K562 (cell line): ENCODE data around the gene TMEM88. TPM values are rescaled to one million over a fixed set of nuclear protein-coding genes. Genes with fewer than 3 reads are reported as not detected.
A peak's percentile ranks its signal among the peaks of the same experiment; 100 is the strongest.

ENCODE experiments used
- CBFA2T2 ChIP-seq: fragments of 450-650 bp; conservative IDR thresholded peaks from 2 replicates; pipeline ENCODE4 v1.6.1; 2017; ENCODE audit warnings: mild to moderate bottlenecking
- CBX3 ChIP-seq, 2 experiments: IDR thresholded peaks; 1 replicate in 1 of 2; 2 replicates in 1 of 2; pipeline ENCODE4 v1.6.1; 2012; ENCODE audit warnings: inconsistent platforms in 2 of 2, low read length in 2 of 2, borderline replicate concordance in 1 of 2, control low read depth in 1 of 2
- EZH2 ChIP-seq: IDR thresholded peaks from 2 replicates; pipeline ENCODE4 v1.6.1; 2012; ENCODE audit warnings: low read depth, mild to moderate bottlenecking, inconsistent platforms, low read length, borderline replicate concordance
- GTF2E2 ChIP-seq: fragments of 200-800 bp; sonication (Bioruptor generic); IDR thresholded peaks from 2 replicates; pipeline ENCODE4 v1.6.1; 2016; ENCODE audit warnings: missing genetic modification characterization, missing compliant biosample characterization
- IFI16 ChIP-seq: fragments of 250-450 bp; sonication (Bioruptor Pico); IDR thresholded peaks from 2 replicates; pipeline ENCODE4 v2.1.2; 2022; ENCODE audit warnings: mild to moderate bottlenecking, inconsistent platforms
- MCM5 ChIP-seq: fragments of 450-650 bp; IDR thresholded peaks from 2 replicates; pipeline ENCODE4 v1.6.1; 2016; ENCODE audit warnings: low read depth
- MXI1 ChIP-seq: IDR thresholded peaks from 2 replicates; pipeline ENCODE4 v1.6.1; 2011; ENCODE audit warnings: low read depth, mild to moderate bottlenecking, improper control_type of control experiment, low read length
- NONO ChIP-seq, 2 experiments: fragments of 200-400 bp in 1 of 2; fragments of 450-650 bp in 1 of 2; formaldehyde crosslinking in 1 of 2; IDR thresholded peaks; 2 replicates each; pipeline ENCODE4 v1.6.1; 2017; ENCODE audit warnings: low read depth in 2 of 2, mild to moderate bottlenecking in 2 of 2, moderate library complexity in 2 of 2, low read length in 1 of 2
- PHB ChIP-seq: fragments of 250-450 bp; sonication (Bioruptor Pico); IDR thresholded peaks from 2 replicates; pipeline ENCODE4 v1.5.0; 2021
- POLR2AphosphoS5 ChIP-seq: IDR thresholded peaks from 2 replicates; pipeline ENCODE4 v1.6.1; 2011; ENCODE audit warnings: mild to moderate bottlenecking, low read depth, low read length, moderate library complexity; ENCODE audit not compliant: control insufficient read depth, insufficient read depth
- PRDM10 ChIP-seq: fragments of 450-650 bp; IDR thresholded peaks from 2 replicates; pipeline ENCODE4 v1.6.1; 2018; ENCODE audit not compliant: partially characterized antibody
- SAP30 ChIP-seq: fragments of 200-600 bp; sonication (generic); IDR thresholded peaks from 2 replicates; pipeline ENCODE4 v1.6.1; 2012; ENCODE audit warnings: borderline replicate concordance, low read depth, mild to moderate bottlenecking, moderate library complexity, low read length, control low read depth, inconsistent platforms; ENCODE audit not compliant: insufficient read depth, poor library complexity, severe bottlenecking
- TEAD1 ChIP-seq, 2 experiments: fragments of 450-650 bp in 1 of 2; sonication (generic) in 1 of 2; formaldehyde crosslinking; IDR thresholded peaks; 2 replicates each; pipeline versions ENCODE4 v1.4.0 to v1.8.0; 2020 to 2022; ENCODE audit warnings: mild to moderate bottlenecking in 2 of 2, missing genetic modification reagents in 1 of 2
- TEAD4 ChIP-seq, 2 experiments: sonication (generic) in 1 of 2; formaldehyde crosslinking in 1 of 2; IDR thresholded peaks; 2 replicates each; pipeline versions ENCODE4 v1.6.1 to v1.8.0; 2012 to 2022; ENCODE audit warnings: borderline replicate concordance in 1 of 2, inconsistent platforms in 1 of 2, low read length in 1 of 2, mild to moderate bottlenecking in 1 of 2, missing genetic modification reagents in 1 of 2
- WHSC1 ChIP-seq: IDR thresholded peaks from one replicate; pipeline ENCODE4 v1.6.1; 2012; ENCODE audit warnings: low read length, control low read depth, inconsistent platforms
- ZEB2 ChIP-seq: fragments of 450-650 bp; IDR thresholded peaks from 2 replicates; pipeline ENCODE4 v1.6.1; 2016
- ZNF444 ChIP-seq: fragments of 250-450 bp; sonication (Bioruptor Pico); IDR thresholded peaks from 2 replicates; pipeline ENCODE4 v1.4.0; 2020; ENCODE audit warnings: mild to moderate bottlenecking, moderate library complexity
- ZNF785 ChIP-seq: fragments of 250-450 bp; sonication (Bioruptor Pico); IDR thresholded peaks from 2 replicates; pipeline ENCODE4 v1.4.0; 2020; ENCODE audit warnings: mild to moderate bottlenecking
- polyA plus RNA-seq, 8 experiments: library from polyadenylated mRNA; depleted of rRNA in 4 of 8; stranded (reverse) in 5 of 8; unstranded in 3 of 8; fragments of >200 nt; fragmentation: Nextera tagmentation in 2 of 8; fragmentation: Illumina TruSeq in 1 of 8; extraction: Ambion mirVana in 2 of 8; extraction: Trizol in 1 of 8; gene quantifications; 2 replicates each; pipeline versions ENCODE4 v1.2.1 to v1.2.3, GENCODE V29; 2011 to 2014; ENCODE audit warnings: inconsistent platforms in 1 of 8, missing spikeins in 1 of 8
- total RNA-seq, 7 experiments: library from RNA; depleted of rRNA in 6 of 7; stranded (reverse); fragments of >200 nt in 6 of 7; fragmentation: Illumina TruSeq in 2 of 7; extraction: Trizol in 2 of 7; gene quantifications; 2 replicates each; pipeline versions ENCODE4 v1.2.1 to v1.2.3, GENCODE V29; 2011 to 2021; ENCODE audit warnings: low replicate concordance in 1 of 7
- TF ChIP-seq, protein P1 (sequence below): sonication (generic); formaldehyde crosslinking; IDR thresholded peaks from 2 replicates; pipeline ENCODE4 v1.8.1; 2023; ENCODE audit warnings: mild to moderate bottlenecking, missing genetic modification reagents
- TF ChIP-seq, protein P2 (sequence below): fragments of 200-400 bp; formaldehyde crosslinking; IDR thresholded peaks from 2 replicates; pipeline ENCODE4 v1.6.1; 2017; ENCODE audit warnings: mild to moderate bottlenecking, low read depth, low read length, moderate library complexity

Gene TMEM88
- total and polyA plus RNA-seq, 9 of the 15 experiments (the other 6 are each of a cell fraction or from before 2014, with no cell fraction given): 0.10 to 1.4 (median 0.36) TPM; not detected in 3

DNA sequence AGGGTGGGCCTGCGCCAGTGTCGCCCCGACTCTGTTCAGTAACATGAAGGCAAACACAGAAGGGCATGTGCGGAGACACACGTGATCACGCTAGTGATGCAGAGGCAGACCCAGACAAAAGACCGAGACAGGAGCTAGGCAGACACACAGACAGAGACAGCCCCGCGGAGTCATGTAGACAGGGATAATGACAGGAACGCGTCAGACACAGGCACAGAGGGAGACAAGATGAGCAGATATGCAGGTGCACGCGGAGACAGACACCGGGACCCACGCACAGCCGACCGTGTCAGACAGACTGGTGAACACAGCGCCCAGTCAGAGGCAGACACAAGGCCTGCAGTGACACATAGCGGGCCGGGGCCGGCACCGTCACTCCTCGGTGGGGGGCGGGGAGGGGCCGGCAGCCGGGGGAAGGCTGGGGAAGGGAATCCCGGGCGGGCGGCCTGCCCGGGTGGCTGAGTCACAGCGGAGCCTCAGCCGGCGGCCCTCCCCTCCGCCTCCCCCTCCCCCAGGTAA, 13.4 kb upstream of the TMEM88 start (continued):
- TF ChIP-seq TEAD4 (IDR thresholded peaks at IDR 0.05; ENCODE audit: low read length) (no peak), TEAD4 (CRISPR knock-in tag; IDR thresholded peaks at IDR 0.05; ENCODE audit: borderline replicate concordance) (0 out of 2 replicates have a peak, but pooled peaks have one; percentile 48), ZNF444 (CRISPR knock-in tag) (no peak), MCM5 (no peak), IFI16 (no peak), ZNF785 (no peak), ZEB2 (peak; percentile 50; the same call in 1 of the 2 replicates), EZH2 (no peak), MXI1 (0 out of 2 replicates have a peak, but pooled peaks have one; percentile 11), WHSC1 (no peak), GTF2E2 (tag) (no peak), PRDM10 (no peak), CBFA2T2 (0 out of 2 replicates have a peak, but pooled peaks have one; percentile 1), NONO (IDR thresholded peaks at IDR 0.05; ENCODE audit: low read depth in 2 of 2, low read length in 1 of 2) (no peak), POLR2AphosphoS5 (no peak), CBX3 (IDR thresholded peaks at IDR 0.05; ENCODE audit: borderline replicate concordance in 1 of 2, low read length in 2 of 2) (no peak), PHB (CRISPR knock-in tag) (no peak), SAP30 (peak; percentile 27), TEAD1 (CRISPR knock-in tag; IDR thresholded peaks at IDR 0.05) (peak in 1 of 2 experiments; percentile 19; a peak in 1 of 4 replicates)
- TF ChIP-seq, protein P1, sequence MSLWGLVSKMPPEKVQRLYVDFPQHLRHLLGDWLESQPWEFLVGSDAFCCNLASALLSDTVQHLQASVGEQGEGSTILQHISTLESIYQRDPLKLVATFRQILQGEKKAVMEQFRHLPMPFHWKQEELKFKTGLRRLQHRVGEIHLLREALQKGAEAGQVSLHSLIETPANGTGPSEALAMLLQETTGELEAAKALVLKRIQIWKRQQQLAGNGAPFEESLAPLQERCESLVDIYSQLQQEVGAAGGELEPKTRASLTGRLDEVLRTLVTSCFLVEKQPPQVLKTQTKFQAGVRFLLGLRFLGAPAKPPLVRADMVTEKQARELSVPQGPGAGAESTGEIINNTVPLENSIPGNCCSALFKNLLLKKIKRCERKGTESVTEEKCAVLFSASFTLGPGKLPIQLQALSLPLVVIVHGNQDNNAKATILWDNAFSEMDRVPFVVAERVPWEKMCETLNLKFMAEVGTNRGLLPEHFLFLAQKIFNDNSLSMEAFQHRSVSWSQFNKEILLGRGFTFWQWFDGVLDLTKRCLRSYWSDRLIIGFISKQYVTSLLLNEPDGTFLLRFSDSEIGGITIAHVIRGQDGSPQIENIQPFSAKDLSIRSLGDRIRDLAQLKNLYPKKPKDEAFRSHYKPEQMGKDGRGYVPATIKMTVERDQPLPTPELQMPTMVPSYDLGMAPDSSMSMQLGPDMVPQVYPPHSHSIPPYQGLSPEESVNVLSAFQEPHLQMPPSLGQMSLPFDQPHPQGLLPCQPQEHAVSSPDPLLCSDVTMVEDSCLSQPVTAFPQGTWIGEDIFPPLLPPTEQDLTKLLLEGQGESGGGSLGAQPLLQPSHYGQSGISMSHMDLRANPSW (CRISPR knock-in tag): no peak
- TF ChIP-seq, protein P2, sequence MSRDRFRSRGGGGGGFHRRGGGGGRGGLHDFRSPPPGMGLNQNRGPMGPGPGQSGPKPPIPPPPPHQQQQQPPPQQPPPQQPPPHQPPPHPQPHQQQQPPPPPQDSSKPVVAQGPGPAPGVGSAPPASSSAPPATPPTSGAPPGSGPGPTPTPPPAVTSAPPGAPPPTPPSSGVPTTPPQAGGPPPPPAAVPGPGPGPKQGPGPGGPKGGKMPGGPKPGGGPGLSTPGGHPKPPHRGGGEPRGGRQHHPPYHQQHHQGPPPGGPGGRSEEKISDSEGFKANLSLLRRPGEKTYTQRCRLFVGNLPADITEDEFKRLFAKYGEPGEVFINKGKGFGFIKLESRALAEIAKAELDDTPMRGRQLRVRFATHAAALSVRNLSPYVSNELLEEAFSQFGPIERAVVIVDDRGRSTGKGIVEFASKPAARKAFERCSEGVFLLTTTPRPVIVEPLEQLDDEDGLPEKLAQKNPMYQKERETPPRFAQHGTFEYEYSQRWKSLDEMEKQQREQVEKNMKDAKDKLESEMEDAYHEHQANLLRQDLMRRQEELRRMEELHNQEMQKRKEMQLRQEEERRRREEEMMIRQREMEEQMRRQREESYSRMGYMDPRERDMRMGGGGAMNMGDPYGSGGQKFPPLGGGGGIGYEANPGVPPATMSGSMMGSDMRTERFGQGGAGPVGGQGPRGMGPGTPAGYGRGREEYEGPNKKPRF: no peak
